HPDE6-E6E7 (cell line): ENCODE results near the gene CRB1.

Experiments used
- DNase-seq: peaks from one replicate; pipeline ENCODE4 v3.0.0; 2011; ENCODE audit warnings: missing footprints; ENCODE audit errors: extremely low spot score

CRB1 gene

DNA sequence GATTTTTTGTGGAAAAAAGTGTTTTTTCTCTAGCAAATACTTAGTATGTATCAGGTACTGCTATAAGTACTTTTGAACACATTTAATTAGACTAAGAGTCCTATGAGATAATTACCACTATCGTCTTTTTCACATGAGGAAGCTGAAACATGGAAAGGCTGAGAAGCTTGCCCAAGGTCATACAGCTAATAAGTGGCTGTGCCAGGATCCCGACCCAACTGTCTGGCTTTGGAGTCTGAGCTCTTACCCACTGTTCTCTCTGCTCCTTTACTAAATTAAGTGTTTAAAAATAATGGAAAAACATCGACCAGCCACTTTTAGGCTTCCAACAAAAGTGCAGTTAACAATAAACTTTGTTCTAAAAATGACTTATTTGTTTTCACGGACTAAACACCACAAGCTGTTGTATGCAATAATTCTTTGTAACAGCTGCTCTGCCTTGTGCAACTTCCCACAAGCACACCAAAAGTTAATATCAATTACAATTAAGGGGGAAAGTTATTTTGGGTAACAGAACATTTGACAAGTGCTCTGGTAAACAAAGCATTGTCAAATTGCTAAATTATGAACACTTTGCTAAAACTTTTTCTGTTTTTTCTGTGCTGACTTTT, 75.7 kb downstream of the CRB1 start:
- DNase-seq: no peak

DNA sequence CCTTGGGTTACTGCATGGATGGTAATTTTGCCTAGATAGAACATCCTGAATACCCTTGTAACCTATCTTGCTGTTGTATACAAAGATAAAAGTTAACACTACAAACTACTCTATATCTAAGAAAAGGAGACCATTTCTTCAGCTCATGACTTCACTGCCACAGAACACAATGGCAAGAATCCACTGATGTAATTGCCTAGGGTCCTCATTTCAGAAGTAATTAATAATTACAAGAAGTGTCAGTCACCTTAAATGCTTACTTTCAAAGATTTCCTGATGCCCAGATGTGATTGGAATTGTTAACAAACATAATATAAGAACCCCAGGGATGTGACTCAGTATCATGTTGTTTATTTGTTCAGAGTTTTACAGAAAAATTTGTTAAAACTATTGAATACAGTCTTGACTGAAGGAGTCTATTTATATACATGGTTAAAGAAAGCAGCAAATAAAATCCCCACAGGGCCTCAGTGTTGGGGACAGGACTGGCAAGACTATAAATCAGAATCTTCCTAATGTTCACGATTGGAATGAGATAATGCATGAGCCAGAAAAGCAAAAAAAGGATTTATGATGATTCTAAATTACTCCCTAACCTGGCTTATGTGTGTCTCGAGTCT, 83.9 kb downstream of the CRB1 start:
- no peak for DNase-seq

DNA sequence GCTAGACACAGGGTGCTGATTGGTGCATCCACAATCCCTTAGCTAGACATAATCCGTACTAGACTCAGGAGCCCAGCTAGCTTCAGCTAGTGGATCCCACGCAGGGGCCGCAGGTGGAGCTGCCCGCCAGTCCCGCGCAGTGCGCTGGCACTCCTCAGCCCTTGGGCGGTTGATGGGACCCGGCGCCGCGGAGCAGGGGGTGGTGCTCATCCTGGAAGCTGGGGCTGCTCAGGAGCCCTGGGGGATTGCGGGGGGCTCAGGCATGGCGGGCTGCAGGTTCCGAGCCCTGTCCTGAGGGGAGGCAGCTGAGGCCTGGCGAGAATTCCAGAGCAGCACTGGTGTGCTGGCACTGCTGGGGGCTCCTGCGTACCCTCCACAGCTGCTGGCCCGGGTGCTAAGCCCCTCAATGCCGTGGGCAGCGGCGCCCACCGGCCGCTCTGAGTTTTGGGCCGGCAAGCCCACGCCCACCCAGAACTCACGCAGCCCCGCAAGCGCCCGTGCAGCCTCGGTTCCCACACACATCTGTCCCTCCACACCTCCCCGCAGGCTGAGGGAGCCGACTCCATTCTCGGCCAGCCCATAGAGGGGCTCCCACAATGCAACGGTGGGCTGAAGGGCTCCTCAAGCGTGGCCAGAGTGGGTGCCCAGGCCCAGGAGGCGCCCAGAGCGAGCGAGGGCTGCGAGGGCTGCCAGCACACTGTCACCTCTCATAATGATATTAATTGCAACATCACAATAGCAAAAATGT, 87.4 kb downstream of the CRB1 start:
- no peak for DNase-seq

DNA sequence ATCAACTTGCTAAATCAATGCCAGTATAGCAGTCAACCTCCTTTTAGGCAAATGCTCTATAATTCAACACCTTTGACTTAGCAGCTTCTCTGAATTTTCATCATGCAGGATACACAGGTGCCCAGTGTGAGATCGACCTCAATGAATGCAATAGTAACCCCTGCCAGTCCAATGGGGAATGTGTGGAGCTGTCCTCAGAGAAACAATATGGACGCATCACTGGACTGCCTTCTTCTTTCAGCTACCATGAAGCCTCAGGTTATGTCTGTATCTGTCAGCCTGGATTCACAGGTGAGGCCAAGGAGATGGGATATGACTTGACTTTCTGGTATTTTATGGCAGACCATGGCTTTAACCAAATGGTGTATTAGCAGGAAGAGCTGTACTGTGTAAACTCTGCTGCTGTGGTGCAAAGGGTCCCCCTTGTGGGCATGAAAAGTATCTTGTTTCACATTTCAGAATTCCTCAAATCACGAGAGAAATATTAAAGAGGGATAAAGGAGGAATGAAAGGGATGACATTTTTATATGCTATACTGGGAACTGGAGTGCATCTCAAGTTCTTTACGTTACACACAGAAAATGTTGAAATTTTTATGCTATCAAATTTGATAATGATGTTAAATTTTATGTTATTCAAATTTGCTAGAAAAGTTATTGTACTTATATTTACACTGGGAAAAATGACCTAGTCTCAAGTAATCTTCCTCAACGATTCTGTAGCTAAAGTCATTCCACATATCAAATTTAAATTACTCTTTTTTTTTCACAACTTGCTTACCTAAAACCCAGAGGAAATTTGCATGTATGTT, 88.9 kb downstream of the CRB1 start:
- peak; percentile 21 for DNase-seq

DNA sequence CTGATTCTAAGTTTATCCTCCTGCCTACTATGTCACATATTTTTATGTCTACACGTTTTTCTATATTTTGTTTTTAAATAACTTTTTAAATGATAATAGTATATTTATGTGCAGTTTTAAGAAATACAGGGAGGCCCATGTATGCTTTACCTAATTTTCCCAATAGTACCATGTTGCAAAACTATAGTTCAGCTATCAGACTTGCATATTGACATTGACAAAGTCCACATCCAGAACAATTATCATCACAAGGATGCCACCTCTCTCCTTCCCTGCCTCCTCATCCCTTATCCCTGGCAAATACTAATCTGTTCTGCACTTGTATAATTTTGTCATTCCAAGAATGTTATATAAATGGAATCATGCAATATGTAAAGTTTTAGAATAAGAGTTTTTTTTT, 90.9 kb downstream of the CRB1 start:
- no peak for DNase-seq

DNA sequence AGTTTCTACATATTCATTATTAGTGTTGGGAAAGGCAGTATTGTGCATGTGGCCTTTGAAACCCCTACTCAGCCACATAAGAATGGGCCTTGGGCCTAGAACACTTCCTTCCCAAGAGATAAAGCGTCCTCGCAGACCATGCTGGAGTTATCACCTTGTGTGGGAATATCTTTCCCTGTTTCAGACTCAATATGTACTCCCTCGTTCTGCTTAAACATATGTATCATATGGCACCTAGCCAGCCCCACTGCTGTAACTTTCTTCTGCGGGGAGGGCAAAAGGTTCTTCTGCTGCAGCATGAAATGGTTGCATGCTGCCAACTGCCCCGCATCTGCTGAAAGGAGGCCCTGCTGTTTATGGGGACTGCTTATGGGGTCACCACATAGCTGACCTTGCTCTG, 92.0 kb downstream of the CRB1 start:
- DNase-seq: no peak

DNA sequence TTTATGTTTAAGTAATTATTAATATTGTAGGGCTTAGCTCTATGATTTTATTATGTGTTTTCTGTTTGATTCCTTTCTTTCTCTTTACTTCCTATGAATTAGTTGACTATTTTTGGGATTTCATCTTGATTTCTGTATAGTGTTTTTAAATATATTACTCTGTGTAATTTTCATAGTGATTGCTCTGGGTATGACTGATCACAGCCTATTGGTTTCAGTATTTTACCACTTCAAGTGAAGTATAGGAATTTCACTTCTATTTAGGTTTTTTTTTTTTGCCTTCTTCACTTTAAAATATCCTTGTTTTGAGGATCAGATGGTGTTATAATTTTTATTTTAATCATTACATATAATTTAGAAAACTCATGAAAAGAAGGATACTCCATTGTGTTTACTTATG, 94.8 kb downstream of the CRB1 start:
- DNase-seq: no peak

DNA sequence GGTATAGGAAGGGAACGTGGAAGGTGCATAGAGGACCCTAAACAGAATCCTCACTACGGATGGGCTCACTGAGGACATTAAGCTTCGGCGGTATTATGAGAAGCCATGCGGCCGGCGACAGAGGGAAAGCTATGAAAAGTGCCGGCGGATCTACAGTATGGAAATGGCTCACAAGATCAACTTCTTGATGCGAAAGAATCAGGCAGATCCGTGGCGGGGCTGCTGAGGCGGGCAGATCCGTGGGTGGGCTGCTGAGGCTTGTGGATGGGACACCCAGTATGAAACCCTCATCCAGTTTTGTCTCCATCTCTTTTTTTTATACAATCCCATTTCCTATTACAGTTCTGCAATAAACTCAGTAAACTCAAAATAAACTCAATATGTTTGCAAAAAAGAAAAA, 95.8 kb downstream of the CRB1 start:
- DNase-seq: no peak

DNA sequence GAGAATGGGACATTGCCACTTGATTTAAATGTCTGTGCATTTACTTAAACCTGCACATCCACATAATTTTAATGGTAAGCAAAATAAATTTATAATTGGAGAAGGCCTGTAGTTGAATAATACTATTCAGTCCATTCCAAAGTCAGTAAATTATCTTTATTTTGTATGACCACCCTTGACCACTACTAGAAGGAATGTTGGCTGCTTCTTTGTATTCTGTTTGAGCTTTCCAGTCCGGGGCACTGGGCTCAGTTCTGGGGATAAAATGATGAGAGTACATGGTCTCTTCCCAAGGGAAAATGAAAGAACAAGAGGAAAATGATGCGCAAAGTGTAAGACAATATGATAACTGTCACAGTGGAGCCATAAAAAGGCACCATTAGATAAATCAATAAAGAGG, 98.9 kb downstream of the CRB1 start:
- DNase-seq: no peak

DNA sequence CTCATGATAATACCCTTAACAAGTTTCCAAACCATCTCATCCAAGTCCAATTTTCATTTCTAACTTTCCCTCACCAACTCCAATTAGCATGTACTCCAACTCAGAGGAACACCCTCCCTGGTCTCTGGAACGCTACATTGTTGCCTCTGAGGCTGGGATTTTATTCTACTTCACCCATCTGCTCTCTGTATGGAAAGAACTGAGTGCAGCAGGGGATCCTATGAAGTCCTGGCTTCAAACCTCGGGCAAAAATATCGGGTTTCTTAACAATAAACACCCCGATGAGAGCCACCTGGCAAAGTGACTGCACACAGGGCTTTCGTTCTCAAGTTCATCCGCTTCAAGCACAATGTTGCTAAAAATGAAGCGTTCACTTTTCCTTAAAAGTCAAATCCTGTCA, 99.6 kb downstream of the CRB1 start:
- no peak for DNase-seq

DNA sequence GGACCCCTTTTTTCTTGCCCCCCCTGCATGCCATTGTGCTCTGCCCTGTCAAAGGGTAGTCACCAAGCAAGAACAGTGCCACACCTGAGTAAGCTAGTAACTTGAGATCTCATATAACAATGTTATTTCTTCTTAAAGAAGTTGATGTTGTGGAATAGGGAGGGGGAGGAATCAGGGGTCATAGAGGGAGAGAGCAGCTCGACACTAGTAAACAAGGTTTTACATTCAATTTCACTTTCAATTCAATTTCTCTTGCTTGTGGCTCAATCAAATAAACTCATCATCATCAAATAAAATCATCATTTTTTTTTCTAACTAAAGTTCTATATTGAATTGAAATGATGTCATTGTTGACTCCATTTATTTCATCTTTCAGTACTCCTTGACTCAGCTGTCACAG, 106.4 kb downstream of the CRB1 start:
- no peak for DNase-seq

DNA sequence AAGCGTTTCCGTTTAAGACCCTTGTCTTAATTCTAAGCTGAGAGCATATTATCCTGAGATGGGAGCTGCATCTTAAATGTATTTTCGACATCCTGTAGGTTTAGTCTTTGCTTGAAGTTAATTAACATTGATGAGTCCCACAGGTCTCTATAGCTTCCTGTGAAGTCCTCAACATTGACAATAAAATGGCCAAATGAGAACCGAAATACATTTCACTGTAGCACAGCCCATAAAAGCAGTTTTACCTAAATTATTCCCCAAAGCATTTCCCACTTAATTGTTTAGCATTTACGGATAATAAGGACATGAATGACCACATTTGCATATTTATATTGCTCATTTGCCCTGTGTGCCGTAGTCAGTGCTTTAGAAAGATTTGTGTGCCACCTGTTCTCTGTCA, 116.4 kb downstream of the CRB1 start:
- no peak for DNase-seq

DNA sequence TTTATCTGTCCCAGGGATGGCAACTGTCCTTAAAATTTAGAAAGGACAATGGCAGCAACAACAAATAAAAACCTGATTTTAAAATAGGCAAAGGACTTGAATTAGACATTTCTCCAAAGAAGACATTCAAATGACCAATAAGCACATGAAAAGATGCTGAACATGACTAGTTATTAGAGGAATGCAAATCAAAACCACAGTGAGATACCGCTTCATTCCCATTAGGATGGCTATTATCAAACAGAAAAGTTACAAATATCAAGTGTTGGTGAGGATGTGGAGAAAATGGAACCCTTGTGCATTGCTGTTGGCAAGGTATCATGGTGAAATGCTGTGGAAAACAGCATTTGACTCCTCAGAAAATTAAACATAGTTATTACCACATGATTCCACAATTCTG, 120.7 kb downstream of the CRB1 start:
- DNase-seq: no peak

DNA sequence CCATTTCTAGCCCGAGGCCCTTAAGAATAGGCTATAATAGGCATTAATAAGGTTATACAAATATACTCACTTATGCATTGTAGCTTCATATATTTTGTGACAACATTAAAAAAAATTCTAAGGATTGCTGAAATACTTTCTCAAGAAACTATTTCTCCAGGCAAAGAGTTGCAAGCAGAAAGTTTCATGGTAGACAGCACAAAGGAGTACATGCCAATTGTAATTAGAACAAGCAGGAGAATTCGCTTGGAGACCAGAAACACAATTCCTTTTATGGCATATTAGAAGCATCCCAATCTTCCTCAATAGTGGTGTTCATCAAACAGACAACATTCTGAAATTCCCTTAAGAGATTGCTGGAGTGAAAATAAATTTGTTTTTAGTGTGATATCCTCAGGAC, 122.8 kb downstream of the CRB1 start:
- no peak for DNase-seq

DNA sequence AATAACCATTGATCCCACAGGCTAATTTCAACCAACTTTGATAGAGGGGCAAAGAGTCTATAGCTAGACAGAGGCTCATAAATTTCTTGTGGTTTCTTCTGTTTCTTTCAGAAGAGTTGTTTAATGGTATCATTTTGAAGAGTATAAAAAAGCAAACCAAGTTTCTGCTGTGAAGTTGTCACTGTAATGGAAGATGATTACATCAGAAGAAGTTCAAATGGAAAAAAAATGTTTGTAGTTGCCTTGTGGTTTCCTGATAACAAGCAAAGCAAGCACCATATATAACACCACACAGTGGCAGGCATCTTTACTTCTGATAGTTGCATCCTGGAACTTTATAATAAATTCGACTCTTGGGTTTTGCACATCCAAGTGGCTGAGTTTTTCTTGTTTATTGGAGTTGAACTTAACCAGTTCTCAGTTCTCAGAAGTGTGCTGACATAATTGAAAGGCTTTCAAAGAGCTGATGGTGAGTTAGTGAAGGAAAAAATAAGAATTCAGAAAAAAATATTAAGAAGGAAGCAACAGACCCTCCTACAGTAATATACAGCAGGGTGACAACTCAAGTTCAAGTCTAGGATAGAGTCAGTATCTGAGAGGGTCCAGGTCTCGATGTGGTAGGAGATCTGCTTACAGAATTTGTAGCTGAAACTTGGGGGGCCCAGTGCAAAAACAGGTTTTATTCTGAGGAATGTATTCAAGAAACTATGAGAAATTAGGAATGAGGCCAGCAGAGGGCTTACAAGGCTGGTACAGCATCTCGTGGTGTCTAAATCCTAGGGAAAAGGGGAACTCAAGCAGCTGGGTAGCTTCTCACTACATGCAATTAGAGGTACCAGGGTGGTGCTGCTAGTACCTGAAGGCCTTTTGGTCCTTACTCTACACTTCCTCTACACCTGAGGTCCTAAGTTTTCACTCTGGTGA, 123.5 kb downstream of the CRB1 start:
- no peak for DNase-seq

DNA sequence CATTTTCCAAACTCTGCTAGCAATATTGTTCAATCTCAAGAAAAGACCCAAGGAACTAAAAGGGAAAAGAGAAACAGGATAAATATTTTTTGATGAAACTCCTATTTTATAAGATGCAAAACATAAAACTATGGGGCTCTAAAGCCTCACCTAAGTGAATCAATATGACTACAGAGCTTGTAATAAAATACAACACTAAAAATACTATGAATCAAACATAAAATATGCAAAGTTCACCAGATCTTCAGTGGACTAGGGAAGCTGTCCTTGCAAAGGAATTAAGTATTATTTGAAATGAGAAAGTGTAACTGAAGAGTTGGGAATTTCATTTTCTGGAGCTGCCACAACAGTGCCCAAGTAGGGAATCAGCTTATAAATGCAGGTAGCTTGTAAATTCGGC, 124.5 kb downstream of the CRB1 start:
- DNase-seq: no peak

DNA sequence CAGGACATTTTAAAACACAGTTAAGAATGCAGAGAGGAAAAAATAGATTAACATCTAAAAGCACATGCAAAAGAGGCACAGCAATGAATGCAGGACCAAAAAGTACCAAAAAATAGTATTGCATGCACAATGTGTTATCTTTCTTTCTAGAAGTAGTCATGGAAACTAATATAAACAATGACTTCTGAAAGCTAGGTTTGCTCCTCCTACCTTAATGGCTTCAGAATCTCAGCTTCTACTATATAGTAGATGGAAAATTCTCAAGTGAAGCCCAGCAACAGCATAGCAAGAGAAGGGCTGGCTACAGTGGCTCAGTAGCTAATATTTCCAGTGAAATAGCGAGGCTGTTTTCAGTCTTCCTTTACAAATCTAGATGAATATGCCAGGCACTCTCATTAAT, 125.1 kb downstream of the CRB1 start:
- DNase-seq: no peak

DNA sequence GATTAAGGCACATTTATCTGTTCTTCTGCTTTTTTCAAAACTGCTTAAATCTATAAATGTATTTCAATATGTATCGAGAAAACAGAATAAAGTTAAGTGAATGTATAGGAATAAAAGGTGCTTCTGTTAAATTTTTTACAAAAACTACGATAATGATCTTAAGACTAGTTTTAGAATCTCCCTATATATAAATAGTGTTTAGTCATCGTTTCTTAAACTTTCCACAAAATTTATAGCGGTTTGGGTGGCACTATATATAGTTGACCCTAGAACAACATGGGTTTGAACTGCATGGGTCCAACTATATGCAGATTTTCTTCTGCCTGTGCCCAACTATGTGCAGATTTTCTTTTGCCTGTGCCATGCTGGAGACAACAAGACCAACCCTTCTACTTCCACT, 125.7 kb downstream of the CRB1 start:
- DNase-seq: no peak

DNA sequence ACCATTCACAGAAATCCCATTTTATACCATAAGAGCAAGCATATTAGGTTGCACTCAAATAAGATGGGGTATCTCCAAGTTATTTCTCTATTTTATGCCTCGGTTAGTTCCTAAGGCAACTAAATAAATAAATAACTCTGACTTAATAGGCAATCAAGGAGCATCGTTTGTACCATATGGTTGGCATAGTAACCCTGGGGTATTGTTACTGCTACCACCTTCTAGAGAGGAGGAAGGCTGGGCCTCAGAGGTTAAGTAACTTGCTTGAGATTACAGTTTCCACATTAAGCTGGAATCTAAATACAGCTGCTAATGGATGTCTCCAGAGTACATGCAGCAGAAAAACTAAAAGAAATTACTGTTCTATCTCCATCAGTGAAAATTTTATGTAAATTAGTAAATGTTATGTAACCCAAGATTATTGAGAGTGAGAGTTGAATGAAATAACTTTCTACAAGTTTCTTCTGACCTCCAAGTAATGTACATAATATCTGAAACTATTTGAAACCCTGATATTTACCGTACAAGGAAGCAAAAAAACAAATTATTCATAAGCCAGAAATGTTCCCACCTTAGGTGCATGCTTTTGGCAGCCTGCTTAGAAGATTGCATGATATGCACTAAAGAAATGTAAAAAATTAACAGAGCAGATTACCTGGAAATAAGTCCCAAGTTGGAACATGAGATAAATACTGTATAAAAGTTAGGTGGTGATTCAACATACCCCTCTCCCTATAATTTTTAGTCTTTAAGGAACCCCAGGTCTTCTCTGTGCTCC, 127.0 kb downstream of the CRB1 start:
- no peak for DNase-seq

DNA sequence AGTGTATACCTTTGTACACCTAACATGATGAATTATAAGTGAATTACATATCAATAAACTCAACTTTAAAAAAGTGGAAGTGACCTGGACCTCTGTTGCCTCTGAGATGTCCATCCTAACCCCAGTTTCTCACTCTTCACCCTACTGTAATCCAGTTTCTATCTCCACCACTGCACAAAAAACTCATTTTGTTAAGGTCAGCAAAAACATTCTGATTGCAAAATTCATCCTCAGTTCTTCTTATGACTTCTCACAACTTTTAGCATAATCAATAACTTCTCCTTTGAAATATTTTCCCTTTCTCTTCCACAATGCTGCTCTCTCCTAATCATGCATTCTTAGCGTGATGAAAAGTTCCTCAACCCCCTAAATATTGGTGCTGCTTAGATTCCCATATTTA, 129.8 kb downstream of the CRB1 start:
- no peak for DNase-seq
